GM23338 (cell line): ENCODE measurements around the gene UBTD1. TPM values are rescaled to one million over a fixed set of nuclear protein-coding genes. Genes with fewer than 3 reads are reported as not detected.

Experiments used
- CTCF ChIP-seq, 2 experiments: fragments of 200-600 bp in 1 of 2; sonication (generic) in 1 of 2; conservative IDR thresholded peaks; 2 replicates each; pipeline versions ENCODE4 v1.5.1 to v1.6.1; 2016 to 2017; ENCODE audit warnings: antibody characterized with exemption in 2 of 2, low read depth in 2 of 2, mild to moderate bottlenecking in 2 of 2, moderate library complexity in 1 of 2
- EZH2 ChIP-seq: fragments of 200-600 bp; sonication (generic); IDR thresholded peaks from one replicate; pipeline ENCODE4 v1.8.0; 2017; ENCODE audit warnings: antibody characterized with exemption, mild to moderate bottlenecking, low read depth; ENCODE audit not compliant: unreplicated experiment
- REST ChIP-seq: IDR thresholded peaks from one replicate; pipeline ENCODE4 v1.6.1; 2018; ENCODE audit warnings: antibody characterized with exemption; ENCODE audit not compliant: unreplicated experiment
- STAT1 ChIP-seq: IDR thresholded peaks from one replicate; pipeline ENCODE4 v1.6.1; 2016; ENCODE audit warnings: antibody characterized with exemption; ENCODE audit not compliant: unreplicated experiment
- polyA plus RNA-seq: library from polyadenylated mRNA; unstranded; fragments of >200 nt; fragmentation: Nextera tagmentation; extraction: Ambion mirVana; gene quantifications from 2 replicates; pipeline ENCODE4 v1.2.1, GENCODE V29; 2016
- total RNA-seq: library from RNA; depleted of rRNA; stranded (reverse); fragments of >200 nt; shearing (Covaris generic); gene quantifications from 2 replicates; pipeline ENCODE4 v1.2.3, GENCODE V29; 2014
- TF ChIP-seq, protein P1 (sequence below): fragments of 250-450 bp; sonication (Bioruptor Pico); IDR thresholded peaks from 2 replicates; pipeline ENCODE4 v1.5.0; 2020; ENCODE audit warnings: mild to moderate bottlenecking, moderate library complexity
- TF ChIP-seq, protein P2 (sequence below): IDR thresholded peaks from 2 replicates; pipeline ENCODE4 v1.6.1; 2016; ENCODE audit warnings: antibody characterized with exemption

The UBTD1 gene
- total and polyA plus RNA-seq, 2 experiments from 2014 or later, result 17.3 to 29.0 TPM

DNA sequence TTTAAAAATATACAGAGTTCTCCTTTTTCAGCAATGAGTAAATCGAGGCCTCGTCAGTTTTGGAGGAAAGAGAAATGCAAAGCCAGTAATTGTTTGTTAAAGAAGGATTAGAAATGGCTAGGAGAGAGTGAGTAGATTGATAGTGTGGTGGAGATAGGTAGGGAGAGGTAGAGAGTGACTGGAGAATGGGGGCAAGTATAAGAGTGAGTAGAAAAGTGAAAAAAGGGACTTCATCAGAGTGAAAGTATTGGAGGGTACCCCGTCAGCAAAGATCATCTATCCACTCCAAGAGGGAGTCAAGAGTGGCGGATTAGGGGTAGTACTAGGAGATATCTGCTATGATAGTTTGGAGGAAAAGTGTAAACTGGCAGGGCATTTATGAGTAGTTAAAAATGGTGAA lies 64.6 kb downstream of the UBTD1 start (continued):
- TF ChIP-seq, protein P1, sequence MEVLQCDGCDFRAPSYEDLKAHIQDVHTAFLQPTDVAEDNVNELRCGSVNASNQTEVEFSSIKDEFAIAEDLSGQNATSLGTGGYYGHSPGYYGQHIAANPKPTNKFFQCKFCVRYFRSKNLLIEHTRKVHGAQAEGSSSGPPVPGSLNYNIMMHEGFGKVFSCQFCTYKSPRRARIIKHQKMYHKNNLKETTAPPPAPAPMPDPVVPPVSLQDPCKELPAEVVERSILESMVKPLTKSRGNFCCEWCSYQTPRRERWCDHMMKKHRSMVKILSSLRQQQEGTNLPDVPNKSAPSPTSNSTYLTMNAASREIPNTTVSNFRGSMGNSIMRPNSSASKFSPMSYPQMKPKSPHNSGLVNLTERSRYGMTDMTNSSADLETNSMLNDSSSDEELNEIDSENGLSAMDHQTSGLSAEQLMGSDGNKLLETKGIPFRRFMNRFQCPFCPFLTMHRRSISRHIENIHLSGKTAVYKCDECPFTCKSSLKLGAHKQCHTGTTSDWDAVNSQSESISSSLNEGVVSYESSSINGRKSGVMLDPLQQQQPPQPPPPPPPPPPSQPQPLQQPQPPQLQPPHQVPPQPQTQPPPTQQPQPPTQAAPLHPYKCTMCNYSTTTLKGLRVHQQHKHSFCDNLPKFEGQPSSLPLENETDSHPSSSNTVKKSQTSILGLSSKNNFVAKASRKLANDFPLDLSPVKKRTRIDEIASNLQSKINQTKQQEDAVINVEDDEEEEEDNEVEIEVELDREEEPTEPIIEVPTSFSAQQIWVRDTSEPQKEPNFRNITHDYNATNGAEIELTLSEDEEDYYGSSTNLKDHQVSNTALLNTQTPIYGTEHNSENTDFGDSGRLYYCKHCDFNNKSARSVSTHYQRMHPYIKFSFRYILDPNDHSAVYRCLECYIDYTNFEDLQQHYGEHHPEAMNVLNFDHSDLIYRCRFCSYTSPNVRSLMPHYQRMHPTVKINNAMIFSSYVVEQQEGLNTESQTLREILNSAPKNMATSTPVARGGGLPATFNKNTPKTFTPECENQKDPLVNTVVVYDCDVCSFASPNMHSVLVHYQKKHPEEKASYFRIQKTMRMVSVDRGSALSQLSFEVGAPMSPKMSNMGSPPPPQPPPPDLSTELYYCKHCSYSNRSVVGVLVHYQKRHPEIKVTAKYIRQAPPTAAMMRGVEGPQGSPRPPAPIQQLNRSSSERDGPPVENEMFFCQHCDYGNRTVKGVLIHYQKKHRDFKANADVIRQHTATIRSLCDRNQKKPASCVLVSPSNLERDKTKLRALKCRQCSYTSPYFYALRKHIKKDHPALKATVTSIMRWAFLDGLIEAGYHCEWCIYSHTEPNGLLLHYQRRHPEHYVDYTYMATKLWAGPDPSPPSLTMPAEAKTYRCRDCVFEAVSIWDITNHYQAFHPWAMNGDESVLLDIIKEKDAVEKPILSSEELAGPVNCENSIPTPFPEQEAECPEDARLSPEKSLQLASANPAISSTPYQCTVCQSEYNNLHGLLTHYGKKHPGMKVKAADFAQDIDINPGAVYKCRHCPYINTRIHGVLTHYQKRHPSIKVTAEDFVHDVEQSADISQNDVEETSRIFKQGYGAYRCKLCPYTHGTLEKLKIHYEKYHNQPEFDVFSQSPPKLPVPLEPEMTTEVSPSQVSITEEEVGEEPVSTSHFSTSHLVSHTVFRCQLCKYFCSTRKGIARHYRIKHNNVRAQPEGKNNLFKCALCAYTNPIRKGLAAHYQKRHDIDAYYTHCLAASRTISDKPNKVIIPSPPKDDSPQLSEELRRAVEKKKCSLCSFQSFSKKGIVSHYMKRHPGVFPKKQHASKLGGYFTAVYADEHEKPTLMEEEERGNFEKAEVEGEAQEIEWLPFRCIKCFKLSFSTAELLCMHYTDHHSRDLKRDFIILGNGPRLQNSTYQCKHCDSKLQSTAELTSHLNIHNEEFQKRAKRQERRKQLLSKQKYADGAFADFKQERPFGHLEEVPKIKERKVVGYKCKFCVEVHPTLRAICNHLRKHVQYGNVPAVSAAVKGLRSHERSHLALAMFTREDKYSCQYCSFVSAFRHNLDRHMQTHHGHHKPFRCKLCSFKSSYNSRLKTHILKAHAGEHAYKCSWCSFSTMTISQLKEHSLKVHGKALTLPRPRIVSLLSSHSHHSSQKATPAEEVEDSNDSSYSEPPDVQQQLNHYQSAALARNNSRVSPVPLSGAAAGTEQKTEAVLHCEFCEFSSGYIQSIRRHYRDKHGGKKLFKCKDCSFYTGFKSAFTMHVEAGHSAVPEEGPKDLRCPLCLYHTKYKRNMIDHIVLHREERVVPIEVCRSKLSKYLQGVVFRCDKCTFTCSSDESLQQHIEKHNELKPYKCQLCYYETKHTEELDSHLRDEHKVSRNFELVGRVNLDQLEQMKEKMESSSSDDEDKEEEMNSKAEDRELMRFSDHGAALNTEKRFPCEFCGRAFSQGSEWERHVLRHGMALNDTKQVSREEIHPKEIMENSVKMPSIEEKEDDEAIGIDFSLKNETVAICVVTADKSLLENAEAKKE, result no peak
- TF ChIP-seq EZH2 (no peak), STAT1 (no peak), REST (no peak), CTCF (conservative IDR thresholded peaks at IDR 0.05; ENCODE audit: low read depth in 2 of 2) (no peak)
- TF ChIP-seq, protein P2, sequence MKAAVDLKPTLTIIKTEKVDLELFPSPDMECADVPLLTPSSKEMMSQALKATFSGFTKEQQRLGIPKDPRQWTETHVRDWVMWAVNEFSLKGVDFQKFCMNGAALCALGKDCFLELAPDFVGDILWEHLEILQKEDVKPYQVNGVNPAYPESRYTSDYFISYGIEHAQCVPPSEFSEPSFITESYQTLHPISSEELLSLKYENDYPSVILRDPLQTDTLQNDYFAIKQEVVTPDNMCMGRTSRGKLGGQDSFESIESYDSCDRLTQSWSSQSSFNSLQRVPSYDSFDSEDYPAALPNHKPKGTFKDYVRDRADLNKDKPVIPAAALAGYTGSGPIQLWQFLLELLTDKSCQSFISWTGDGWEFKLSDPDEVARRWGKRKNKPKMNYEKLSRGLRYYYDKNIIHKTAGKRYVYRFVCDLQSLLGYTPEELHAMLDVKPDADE, result no peak
